ENCODE data around the gene GRB2.

GRB2 gene

GRCh38 chr17:75398279-75398678, 7.2 kb downstream of the GRB2 start:
- TF ChIP-seq EP300 (IDR thresholded peaks at IDR 0.05; ENCODE audit: borderline replicate concordance): no peak
- no peak for TF ChIP-seq USF1 (IDR thresholded peaks at IDR 0.05)
- no peak for TF ChIP-seq TCF12 (IDR thresholded peaks at IDR 0.05; ENCODE audit: low read depth)
- TF ChIP-seq ZBTB7A (IDR thresholded peaks at IDR 0.05; ENCODE audit: low read depth): no peak
- TF ChIP-seq YY1 (IDR thresholded peaks at IDR 0.05; ENCODE audit: low read depth): no peak

- TF ChIP-seq USF1 (IDR thresholded peaks at IDR 0.05) (no peak), EP300 (IDR thresholded peaks at IDR 0.05; ENCODE audit: borderline replicate concordance) (no peak), NFIC (IDR thresholded peaks at IDR 0.05) (no peak), TEAD4 (IDR thresholded peaks at IDR 0.05) (no peak), CREB1 (IDR thresholded peaks at IDR 0.05; ENCODE audit: low read depth) (no peak), TCF12 (IDR thresholded peaks at IDR 0.05; ENCODE audit: low read depth) (no peak), YY1 (IDR thresholded peaks at IDR 0.05; ENCODE audit: low read depth) (no peak), REST (IDR thresholded peaks at IDR 0.05; ENCODE audit: low read depth) (no peak), EGR1 (IDR thresholded peaks at IDR 0.05) (no peak)
These were observed 8.3 kb downstream of the GRB2 start for GRCh38 chr17:75397217-75397616.

- TF ChIP-seq CREB1 (IDR thresholded peaks at IDR 0.05; ENCODE audit: low read depth): no peak
- TF ChIP-seq FOXM1 (IDR thresholded peaks at IDR 0.05; ENCODE audit: borderline replicate concordance, low read depth): no peak
- no peak for TF ChIP-seq RAD21 (IDR thresholded peaks at IDR 0.05; ENCODE audit: low read depth)
- TF ChIP-seq YY1 (IDR thresholded peaks at IDR 0.05; ENCODE audit: low read depth): no peak
- no peak for TF ChIP-seq REST (IDR thresholded peaks at IDR 0.05; ENCODE audit: low read depth)
- TF ChIP-seq ZBTB7A (IDR thresholded peaks at IDR 0.05; ENCODE audit: low read depth): no peak
- TF ChIP-seq USF1 (IDR thresholded peaks at IDR 0.05): no peak
- TF ChIP-seq MAX (IDR thresholded peaks at IDR 0.05): no peak
- TF ChIP-seq TEAD4 (IDR thresholded peaks at IDR 0.05): no peak
- no peak for TF ChIP-seq TCF12 (IDR thresholded peaks at IDR 0.05; ENCODE audit: low read depth)
- TF ChIP-seq CEBPB (IDR thresholded peaks at IDR 0.05): no peak
These were observed 8.7 kb downstream of the GRB2 start for GRCh38 chr17:75396796-75397195.

- TF ChIP-seq RAD21 (IDR thresholded peaks at IDR 0.05; ENCODE audit: low read depth): no peak
- TF ChIP-seq NFIC (IDR thresholded peaks at IDR 0.05): no peak
- no peak for TF ChIP-seq CREB1 (IDR thresholded peaks at IDR 0.05; ENCODE audit: low read depth)
- no peak for TF ChIP-seq EGR1 (IDR thresholded peaks at IDR 0.05)
- TF ChIP-seq ZBTB7A (IDR thresholded peaks at IDR 0.05; ENCODE audit: low read depth): no peak
- no peak for TF ChIP-seq YY1 (IDR thresholded peaks at IDR 0.05; ENCODE audit: low read depth)
- TF ChIP-seq TCF12 (IDR thresholded peaks at IDR 0.05; ENCODE audit: low read depth): no peak
- TF ChIP-seq CEBPB (IDR thresholded peaks at IDR 0.05): no peak
- TF ChIP-seq TEAD4 (IDR thresholded peaks at IDR 0.05): no peak
- TF ChIP-seq FOXM1 (IDR thresholded peaks at IDR 0.05; ENCODE audit: borderline replicate concordance, low read depth): no peak
- TF ChIP-seq USF1 (IDR thresholded peaks at IDR 0.05): no peak
- no peak for TF ChIP-seq MAX (IDR thresholded peaks at IDR 0.05)
- TF ChIP-seq TAF1 (IDR thresholded peaks at IDR 0.05; ENCODE audit: low read depth): no peak
- no peak for TF ChIP-seq REST (IDR thresholded peaks at IDR 0.05; ENCODE audit: low read depth)
- no peak for TF ChIP-seq EP300 (IDR thresholded peaks at IDR 0.05; ENCODE audit: borderline replicate concordance)
These were observed 9.5 kb downstream of the GRB2 start for GRCh38 chr17:75396025-75396424.
